IMR-90 (cell line): ENCODE measurements around the gene OSBPL3. TPM values are rescaled to one million over a fixed set of nuclear protein-coding genes. Genes with fewer than 3 reads are reported as not detected.

Source experiments
- ATAC-seq: fragments of 200-7000 bp; cut with Tn5 transposase; 2 replicates; pipeline ENCODE4 v1.9.1; 2020; ENCODE audit warnings: low read depth, mild to moderate bottlenecking, moderate library complexity
- BruUV-seq: library from RNA; stranded (reverse); fragments of 400-500 nt; replicated peaks from 2 replicates; lab custom pipeline; 2021; lab: Mats Ljungman, UMichigan
- CTCF ChIA-PET: fragments of 300-600 bp; formaldehyde crosslinking; extraction: SDS; loops from one replicate; lab custom pipeline; 2021; ENCODE audit warnings: antibody characterized with exemption; lab: Yijun Ruan, JAX
- POLR2A ChIA-PET: fragments of 300-600 bp; sonication (Branson Sonifier 250); formaldehyde crosslinking; loops from one replicate; lab custom pipeline; 2022; ENCODE audit warnings: antibody characterized with exemption; ENCODE audit not compliant: unreplicated experiment; lab: Charles Lee
- DNase-seq: peaks from one replicate; pipeline ENCODE4 v3.0.0; 2013
- H2AFZ ChIP-seq: replicated peaks from 2 replicates; pipeline ENCODE3; 2013; ENCODE audit warnings: low read length, mild to moderate bottlenecking; ENCODE audit not compliant: poor library complexity
- H2AK5ac ChIP-seq: 2 replicates; pipeline ENCODE4 v1.6.1; 2013; ENCODE audit warnings: low read depth, low read length, inconsistent platforms
- H2AK9ac ChIP-seq: replicated peaks from 2 replicates; pipeline ENCODE3; 2013; ENCODE audit warnings: mild to moderate bottlenecking, low read depth, low read length, moderate library complexity; ENCODE audit not compliant: poor library complexity
- H2BK120ac ChIP-seq: 2 replicates; pipeline ENCODE4 v1.6.1; 2013; ENCODE audit warnings: low read depth, low read length, inconsistent platforms
- H2BK15ac ChIP-seq: 3 replicates; pipeline ENCODE4 v1.6.1; 2013; ENCODE audit warnings: low read depth, low read length, inconsistent platforms
- H2BK20ac ChIP-seq: 2 replicates; pipeline ENCODE4 v1.6.1; 2013; ENCODE audit warnings: low read depth, mild to moderate bottlenecking, inconsistent platforms, low read length, moderate library complexity
- H2BK5ac ChIP-seq: 2 replicates; pipeline ENCODE4 v1.6.1; 2013; ENCODE audit warnings: mild to moderate bottlenecking, low read depth, low read length, inconsistent platforms; ENCODE audit not compliant: poor library complexity, severe bottlenecking
- H3K14ac ChIP-seq: replicated peaks from 2 replicates; pipeline ENCODE4 v1.6.1; 2013; ENCODE audit warnings: low read depth, low read length, inconsistent platforms
- H3K18ac ChIP-seq: 2 replicates; pipeline ENCODE4 v1.6.1; 2013; ENCODE audit warnings: low read depth, low read length, control low read depth
- H3K23ac ChIP-seq: 2 replicates; pipeline ENCODE4 v1.6.1; 2013; ENCODE audit warnings: low read depth, low read length, inconsistent platforms
- H3K27ac ChIP-seq: 2 replicates; pipeline ENCODE4 v1.5.1; 2013; ENCODE audit warnings: mild to moderate bottlenecking, control low read depth, low read length; ENCODE audit not compliant: insufficient read depth
- H3K27me3 ChIP-seq: 2 replicates; pipeline ENCODE4 v1.6.1; 2013; ENCODE audit warnings: low read length; ENCODE audit not compliant: control insufficient read depth, insufficient read depth
- H3K36me3 ChIP-seq: 2 replicates; pipeline ENCODE4 v1.6.1; 2013; ENCODE audit warnings: low read length, mixed read lengths; ENCODE audit not compliant: control insufficient read depth, insufficient read depth
- H3K4ac ChIP-seq: 2 replicates; pipeline ENCODE4 v1.6.1; 2013; ENCODE audit warnings: low read depth, low read length, inconsistent platforms
- H3K4me1 ChIP-seq: 2 replicates; pipeline ENCODE4 v1.6.1; 2013; ENCODE audit warnings: low read length, mixed read lengths; ENCODE audit not compliant: control insufficient read depth, insufficient read depth
- H3K4me2 ChIP-seq: 2 replicates; pipeline ENCODE4 v1.6.1; 2013; ENCODE audit warnings: low read depth, mild to moderate bottlenecking, control low read depth, low read length, moderate library complexity
- H3K4me3 ChIP-seq: 2 replicates; pipeline ENCODE4 v1.5.1; 2013; ENCODE audit warnings: low read depth, mild to moderate bottlenecking, control low read depth, low read length, moderate library complexity; ENCODE audit not compliant: insufficient read depth
- H3K56ac ChIP-seq: 2 replicates; pipeline ENCODE4 v1.6.1; 2013; ENCODE audit warnings: low read length, inconsistent platforms; ENCODE audit not compliant: insufficient read depth; ENCODE audit errors: extremely low read depth
- H3K79me1 ChIP-seq, 2 experiments: 2 replicates each; pipeline ENCODE4 v1.6.1; 2013; ENCODE audit warnings: low read length in 2 of 2, inconsistent platforms in 1 of 2, low read depth in 1 of 2
- H3K9ac ChIP-seq: 2 replicates; pipeline ENCODE4 v1.6.1; 2013; ENCODE audit warnings: low read depth, low read length, control low read depth
- H3K9me1 ChIP-seq: 2 replicates; pipeline ENCODE4 v1.6.1; 2013; ENCODE audit warnings: low read length, inconsistent platforms; ENCODE audit not compliant: insufficient read depth
- H3K9me3 ChIP-seq: 2 replicates; pipeline ENCODE4 v1.6.1; 2013; ENCODE audit warnings: low read length; ENCODE audit not compliant: control insufficient read depth, insufficient read depth
- H4K20me1 ChIP-seq: 2 replicates; pipeline ENCODE4 v1.6.1; 2013; ENCODE audit warnings: low read length, inconsistent platforms; ENCODE audit not compliant: insufficient read depth
- H4K5ac ChIP-seq: 2 replicates; pipeline ENCODE4 v1.6.1; 2013; ENCODE audit warnings: mild to moderate bottlenecking, low read depth, low read length, control low read depth
- H4K8ac ChIP-seq, 2 experiments: 2 replicates each; pipeline ENCODE4 v1.6.1; 2013; ENCODE audit warnings: low read depth in 2 of 2, low read length in 2 of 2, control low read depth in 1 of 2, inconsistent platforms in 1 of 2
- H4K91ac ChIP-seq: 2 replicates; pipeline ENCODE4 v1.6.1; 2013; ENCODE audit warnings: low read depth, low read length, inconsistent platforms; ENCODE audit not compliant: insufficient read depth
- BHLHE40 ChIP-seq: fragments of 150-350 bp; IDR thresholded peaks from 2 replicates; pipeline ENCODE4 v1.6.1; 2016; ENCODE audit warnings: mild to moderate bottlenecking, low read depth, low read length
- CHD1 ChIP-seq: IDR thresholded peaks from 2 replicates; pipeline ENCODE4 v1.6.1; 2012; ENCODE audit warnings: low read depth, low read length, improper control_type of control experiment
- ELK1 ChIP-seq: fragments of 150-350 bp; IDR thresholded peaks from 2 replicates; pipeline ENCODE4 v1.6.1; 2016; ENCODE audit warnings: low read depth, mild to moderate bottlenecking, low read length, moderate library complexity, borderline replicate concordance
- MAZ ChIP-seq: IDR thresholded peaks from 2 replicates; pipeline ENCODE4 v1.6.1; 2012; ENCODE audit warnings: low read depth, mild to moderate bottlenecking, low read length, improper control_type of control experiment, moderate library complexity, borderline replicate concordance
- POLR2A ChIP-seq: IDR thresholded peaks from 2 replicates; pipeline ENCODE4 v1.6.1; 2012; ENCODE audit warnings: mild to moderate bottlenecking, low read depth, low read length
- RAD21 ChIP-seq: IDR thresholded peaks from 2 replicates; pipeline ENCODE4 v1.6.1; 2012; ENCODE audit warnings: low read length, improper control_type of control experiment
- SMC3 ChIP-seq: fragments of 150-350 bp; IDR thresholded peaks from 2 replicates; pipeline ENCODE4 v1.6.1; 2016; ENCODE audit warnings: low read depth, mild to moderate bottlenecking, antibody characterized with exemption, low read length, moderate library complexity
- USF2 ChIP-seq: fragments of 150-350 bp; IDR thresholded peaks from 2 replicates; pipeline ENCODE4 v1.6.1; 2017; ENCODE audit warnings: mild to moderate bottlenecking, antibody characterized with exemption, low read length, low read depth
- WGBS, 2 experiments: methylation state at CpG; one replicate each; pipeline versions ENCODE4 v1.1.5 to v1.1.7; 2013; ENCODE audit warnings: missing lambda C conversion rate in 2 of 2; ENCODE audit not compliant: insufficient read length in 1 of 2; ENCODE audit errors: extremely low coverage in 2 of 2; 5-methylcytosine and 5-hydroxymethylcytosine counted together
- dilution Hi-C: fragments of 300-500 bp; cut with HindIII; formaldehyde crosslinking; loops from one replicate; pipeline ENCODE4 v1.14.3; 2018; ENCODE audit warnings: low sequenced_read_pairs; ENCODE audit not compliant: unreplicated experiment
- in situ Hi-C: fragments of 300-500 bp; cut with MboI; formaldehyde crosslinking; loops from 3 replicates; pipeline ENCODE4 v1.14.3; 2019; ENCODE audit warnings: low sequenced_read_pairs, inconsistent platforms, mixed read lengths
- intact Hi-C: fragments of 100-400 bp; cut with micrococcal nuclease; formaldehyde crosslinking; loops from 2 replicates; pipeline ENCODE4 v1.10.0; 2022
- polyA plus RNA-seq, 3 experiments: library from polyadenylated mRNA; depleted of rRNA; stranded (reverse); fragments of >200 nt; gene quantifications; 2 replicates each; pipeline ENCODE4 v1.2.3, GENCODE V29; 2012; ENCODE audit warnings: low replicate concordance in 1 of 3
- total RNA-seq: library from RNA; depleted of rRNA; stranded (reverse); fragments of >200 nt; gene quantifications from 2 replicates; pipeline ENCODE4 v1.2.3, GENCODE V29; 2012
- TF ChIP-seq, protein P1 (sequence below): conservative IDR thresholded peaks from 2 replicates; pipeline ENCODE4 v1.5.1; 2012; ENCODE audit warnings: mild to moderate bottlenecking, low read depth, low read length, improper control_type of control experiment

Gene OSBPL3
- total and polyA plus RNA-seq, 2 of the 4 experiments (the other 2 are of a cell fraction) = 18.0 to 29.9 TPM

GRCh38 chr7:24964191-24964590, 15.8 kb downstream of the OSBPL3 start:
- no peaks in the 10 kb centered on the region for H3K27me3 ChIP-seq
- no peak overlapping the region; the same call in 1 of the 2 replicates for H3K18ac ChIP-seq
- POLR2A ChIA-PET = no interaction called here
- no peak overlapping the region for H2AFZ ChIP-seq
- no peak overlapping the region for H3K9ac ChIP-seq
- intact Hi-C loops = no loop called here
- H3K4me2 ChIP-seq = no peak overlapping the region
- 0 out of 2 replicates have a peak overlapping the region, but pooled peaks have one; percentile 4 for H4K5ac ChIP-seq
- H3K23ac ChIP-seq = no peak overlapping the region
- no peaks in the 10 kb centered on the region for H3K9me3 ChIP-seq
- CTCF ChIA-PET = interaction anchor here (0.5 to 1.6 kb wide), 3 partner anchors 15 to 18 kb away, joined by 3 to 5 read pairs (median 3); no protein-coding TSS in a partner anchor
- no CpG with 5 or more reads among the region's 2 CpGs for WGBS, 2 experiments
- H4K91ac ChIP-seq = no peak overlapping the region
- H3K79me1 ChIP-seq = peaks cover 50 to 80% of the 10 kb centered on the region in 2 experiments
- dilution Hi-C loops = no loop called here
- H3K56ac ChIP-seq = no peak overlapping the region
- DNase-seq (peak; percentile 22), ATAC-seq (no peak)
- TF ChIP-seq USF2 = no peak
- no peak for TF ChIP-seq BHLHE40
- no peak for TF ChIP-seq CHD1
- TF ChIP-seq, protein P1, sequence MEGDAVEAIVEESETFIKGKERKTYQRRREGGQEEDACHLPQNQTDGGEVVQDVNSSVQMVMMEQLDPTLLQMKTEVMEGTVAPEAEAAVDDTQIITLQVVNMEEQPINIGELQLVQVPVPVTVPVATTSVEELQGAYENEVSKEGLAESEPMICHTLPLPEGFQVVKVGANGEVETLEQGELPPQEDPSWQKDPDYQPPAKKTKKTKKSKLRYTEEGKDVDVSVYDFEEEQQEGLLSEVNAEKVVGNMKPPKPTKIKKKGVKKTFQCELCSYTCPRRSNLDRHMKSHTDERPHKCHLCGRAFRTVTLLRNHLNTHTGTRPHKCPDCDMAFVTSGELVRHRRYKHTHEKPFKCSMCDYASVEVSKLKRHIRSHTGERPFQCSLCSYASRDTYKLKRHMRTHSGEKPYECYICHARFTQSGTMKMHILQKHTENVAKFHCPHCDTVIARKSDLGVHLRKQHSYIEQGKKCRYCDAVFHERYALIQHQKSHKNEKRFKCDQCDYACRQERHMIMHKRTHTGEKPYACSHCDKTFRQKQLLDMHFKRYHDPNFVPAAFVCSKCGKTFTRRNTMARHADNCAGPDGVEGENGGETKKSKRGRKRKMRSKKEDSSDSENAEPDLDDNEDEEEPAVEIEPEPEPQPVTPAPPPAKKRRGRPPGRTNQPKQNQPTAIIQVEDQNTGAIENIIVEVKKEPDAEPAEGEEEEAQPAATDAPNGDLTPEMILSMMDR = no peak
- no peak for TF ChIP-seq ELK1
- TF ChIP-seq MAZ = no peak
- TF ChIP-seq SMC3 = no peak
- TF ChIP-seq RAD21 = no peak
- no peak for TF ChIP-seq POLR2A
- no TSS peak for BruUV-seq
- H2BK120ac ChIP-seq = no peak overlapping the region
- no peak overlapping the region for H2BK15ac ChIP-seq
- no peak overlapping the region for H3K14ac ChIP-seq
- H3K36me3 ChIP-seq = no peaks in the 10 kb centered on the region
- no peak overlapping the region for H3K4ac ChIP-seq
- no peak overlapping the region for H3K27ac ChIP-seq
- H2AK5ac ChIP-seq = no peak overlapping the region
- no peak overlapping the region for H4K8ac ChIP-seq
- no peak overlapping the region for H2BK5ac ChIP-seq
- H3K4me1 ChIP-seq = peaks cover 12% of the 10 kb centered on the region
- peaks cover 9% of the 10 kb centered on the region; the same call in 1 of the 2 replicates for H3K9me1 ChIP-seq
- H3K4me3 ChIP-seq = no peak overlapping the region
- in situ Hi-C loops = no loop called here
- no peak overlapping the region for H2BK20ac ChIP-seq
- no peak overlapping the region for H2AK9ac ChIP-seq
- 0 out of 2 replicates have a peak, but pooled peaks cover 3% of the 10 kb centered on the region for H4K20me1 ChIP-seq
